HCEC 1CT (cell line): ENCODE results near the gene NUP98.
A peak's percentile ranks its signal among the peaks of the same experiment; 100 is the strongest.

Experiments
- DNase-seq: peaks from one replicate; pipeline ENCODE4 v3.0.0-alpha.2; 2017

The NUP98 gene

GRCh38 chr11:3797329-3798090 lies at the start of gene NUP98:
Gene NUP98, minus strand, starts transcription at chr11:3797554. Its CDS starts 15,437 bp downstream, at chr11:3782117.
- peak; percentile 100 for DNase-seq

DNA sequence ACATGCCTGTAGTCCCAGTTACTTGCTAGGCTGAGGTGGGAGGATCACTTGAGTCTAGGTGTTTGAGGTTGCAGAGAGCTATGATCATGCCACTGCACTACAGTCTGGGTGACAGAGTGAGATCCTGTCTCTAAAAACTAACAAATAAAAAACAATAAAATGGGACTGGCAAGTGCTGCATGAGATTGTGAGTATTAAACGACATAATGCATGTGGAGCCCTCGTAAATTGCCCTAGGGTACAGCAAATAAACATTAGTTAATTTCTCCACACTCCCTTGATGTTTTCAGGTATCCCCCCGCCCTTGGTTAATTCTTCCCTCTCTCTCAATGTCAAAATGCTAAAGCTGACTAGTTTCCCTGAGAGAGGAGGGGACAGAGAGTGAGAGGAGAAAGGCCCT lies 48.3 kb upstream of the NUP98 start:
- no peak for DNase-seq

GRCh38 chr11:3845246-3845645 lies 47.9 kb upstream of the NUP98 start:
- DNase-seq, result no peak

GRCh38 chr11:3843326-3843725 lies 46.0 kb upstream of the NUP98 start:
- DNase-seq, result no peak

- peak; percentile 83 for DNase-seq
Observed at GRCh38 chr11:3841426-3842350, 44.3 kb upstream of the NUP98 start.

GRCh38 chr11:3840870-3841425 lies 43.6 kb upstream of the NUP98 start, which contains the start of gene RHOG:
Gene RHOG, minus strand, starts transcription at chr11:3840959. Its CDS starts 12,821 bp downstream, at chr11:3828138.
- DNase-seq, result peak; percentile 88

- no peak for DNase-seq
Observed at GRCh38 chr11:3840004-3840869, 42.9 kb upstream of the NUP98 start.

DNA sequence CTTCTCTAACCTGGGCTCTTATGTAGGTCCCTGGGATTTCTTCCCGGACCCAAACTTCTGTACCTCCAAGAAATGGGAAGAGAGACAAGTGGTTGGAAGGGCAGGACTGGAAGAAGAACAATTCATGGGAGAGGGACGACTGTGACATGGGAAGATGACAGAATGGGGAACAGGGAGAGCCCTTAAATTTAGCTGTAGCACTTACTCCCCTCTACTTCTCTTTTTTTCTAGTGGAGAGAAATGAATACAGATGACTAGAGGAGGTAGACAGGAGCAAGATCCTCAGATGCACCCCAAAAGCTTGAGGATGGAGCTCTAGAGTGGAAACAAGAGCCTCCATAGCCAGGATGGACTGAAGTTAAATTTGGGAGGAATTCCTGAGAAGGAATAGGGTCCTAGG lies 41.1 kb upstream of the NUP98 start:
- DNase-seq, result no peak

GRCh38 chr11:3837793-3838192 lies 40.4 kb upstream of the NUP98 start:
- DNase-seq, result peak; percentile 30

DNA sequence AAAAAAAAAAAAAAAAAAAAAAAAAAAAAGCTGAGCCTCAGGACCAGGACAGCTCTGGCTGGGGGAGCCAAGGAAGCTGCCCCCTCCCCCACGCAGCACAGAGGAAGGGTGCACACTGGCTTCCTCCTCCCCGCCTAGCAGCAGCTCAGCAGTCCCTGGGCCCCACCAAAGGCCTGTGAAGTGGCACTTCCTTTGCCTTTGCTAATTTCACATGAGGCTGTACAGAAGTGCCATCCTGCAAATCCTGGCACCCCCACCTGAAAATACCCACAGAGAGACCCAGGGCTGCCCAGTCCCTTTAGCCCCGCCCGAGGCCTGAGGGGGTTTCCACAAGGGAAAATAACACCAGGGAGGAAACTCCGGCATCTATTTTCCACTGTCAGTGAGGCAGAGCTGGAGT lies 39.5 kb upstream of the NUP98 start:
- no peak for DNase-seq

- no peak for DNase-seq
Observed at GRCh38 chr11:3835751-3836150, 38.4 kb upstream of the NUP98 start.

GRCh38 chr11:3834664-3835461 lies 37.5 kb upstream of the NUP98 start:
- peak; percentile 28 for DNase-seq

- no peak for DNase-seq
Observed at GRCh38 chr11:3834349-3834663, 37.0 kb upstream of the NUP98 start.

DNA sequence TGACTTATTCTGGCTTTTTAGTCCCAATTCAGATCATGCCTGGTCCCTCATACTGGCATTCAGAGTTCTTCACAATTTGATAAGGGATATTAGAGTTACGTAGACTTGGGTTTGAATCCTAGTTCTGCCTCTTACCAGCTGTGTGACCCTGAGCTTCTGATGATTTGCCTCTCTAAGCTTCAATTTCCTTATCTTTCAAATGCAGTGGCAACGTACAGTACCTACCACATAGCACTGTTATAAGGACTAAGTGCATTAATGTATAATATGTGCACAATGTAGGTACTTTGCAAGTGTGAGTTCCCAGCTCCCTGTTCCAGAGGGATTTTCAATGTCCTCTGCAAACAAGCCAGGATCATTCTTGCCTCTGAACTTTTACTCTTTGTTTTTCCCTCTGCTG lies 36.1 kb upstream of the NUP98 start:
- no peak for DNase-seq

DNA sequence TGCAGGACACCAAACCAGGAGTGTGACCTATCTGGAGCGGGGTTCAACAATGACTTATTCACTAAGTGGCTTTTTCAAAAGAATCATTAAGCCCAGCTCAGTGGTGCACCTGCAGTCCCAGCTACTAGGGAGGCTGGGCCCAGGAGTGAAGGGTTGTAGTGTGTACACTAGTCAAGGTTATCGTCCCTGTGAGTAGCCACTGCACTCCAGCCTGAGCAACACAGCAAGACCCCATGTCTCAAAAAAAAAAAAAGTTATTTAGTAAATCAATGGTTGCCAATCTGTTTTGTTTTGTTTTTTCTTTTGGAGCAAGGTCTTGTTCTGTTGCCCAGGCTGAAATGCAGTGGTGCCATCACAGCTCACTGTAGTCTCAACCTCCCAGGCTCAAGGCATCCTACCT lies 35.5 kb upstream of the NUP98 start:
- no peak for DNase-seq

DNA sequence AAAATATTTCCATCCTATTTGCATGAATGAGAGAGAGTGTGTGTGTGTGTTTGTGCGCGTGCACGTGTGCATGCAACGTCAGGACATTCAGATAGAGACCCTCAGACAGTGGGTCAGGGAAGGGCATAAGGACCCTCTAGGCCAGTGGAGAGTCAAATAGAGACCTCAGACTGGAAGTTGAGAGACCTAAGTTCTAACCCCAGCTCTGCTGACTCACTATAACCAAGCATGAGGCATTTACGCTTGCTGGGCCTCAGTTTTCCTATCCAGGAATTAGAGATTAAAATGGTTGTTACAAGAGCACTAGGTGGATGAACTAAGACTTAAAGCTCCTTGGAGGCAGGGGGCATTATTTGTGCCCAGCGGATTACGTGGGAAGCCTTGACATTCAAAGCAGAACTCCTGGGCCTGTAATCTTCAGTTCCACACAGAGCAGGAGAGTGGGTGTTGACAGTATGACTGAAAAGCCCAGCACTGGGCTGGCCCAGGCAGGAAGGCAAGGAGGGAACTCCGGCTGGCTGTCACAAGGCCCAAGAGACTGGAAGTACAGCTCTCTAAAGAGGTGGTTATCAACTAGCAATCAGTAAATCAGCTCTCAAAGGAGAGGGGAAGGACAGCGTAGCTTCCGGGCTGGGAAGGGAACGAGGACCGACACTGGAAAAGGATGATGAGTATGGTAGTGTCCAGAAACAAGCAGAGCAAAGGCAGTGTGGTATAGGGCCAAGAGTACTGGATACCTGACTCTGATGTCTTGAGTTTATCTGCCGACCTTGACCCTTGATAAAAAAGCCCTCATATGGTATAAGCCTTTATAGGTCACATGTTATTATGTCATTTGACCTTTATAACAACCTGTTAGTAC lies 34.3 kb upstream of the NUP98 start:
- DNase-seq, result no peak

DNA sequence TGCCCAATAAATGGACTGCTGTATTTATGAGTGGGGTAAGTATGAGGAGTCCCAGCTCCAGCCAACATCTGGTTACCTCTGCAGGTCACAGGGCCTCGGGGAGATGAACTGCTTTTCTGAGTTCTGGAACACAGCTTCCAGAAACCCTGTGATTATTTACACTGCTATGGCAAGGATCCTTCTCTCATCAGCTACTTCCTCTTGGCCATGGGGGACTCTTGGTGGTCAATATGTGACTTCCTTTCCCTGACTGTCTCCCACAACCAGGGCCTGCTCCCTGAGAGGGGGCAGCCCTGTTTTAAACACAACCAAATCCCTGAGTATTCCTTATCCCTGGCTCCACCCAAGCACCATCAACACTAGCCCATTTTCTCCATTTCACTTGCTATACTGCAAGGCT lies 33.4 kb upstream of the NUP98 start:
- DNase-seq, result no peak

- no peak for DNase-seq
Observed at GRCh38 chr11:3830088-3830487, 32.7 kb upstream of the NUP98 start.

- DNase-seq, result no peak
Observed at GRCh38 chr11:3827434-3828186, 30.3 kb upstream of the NUP98 start.

DNA sequence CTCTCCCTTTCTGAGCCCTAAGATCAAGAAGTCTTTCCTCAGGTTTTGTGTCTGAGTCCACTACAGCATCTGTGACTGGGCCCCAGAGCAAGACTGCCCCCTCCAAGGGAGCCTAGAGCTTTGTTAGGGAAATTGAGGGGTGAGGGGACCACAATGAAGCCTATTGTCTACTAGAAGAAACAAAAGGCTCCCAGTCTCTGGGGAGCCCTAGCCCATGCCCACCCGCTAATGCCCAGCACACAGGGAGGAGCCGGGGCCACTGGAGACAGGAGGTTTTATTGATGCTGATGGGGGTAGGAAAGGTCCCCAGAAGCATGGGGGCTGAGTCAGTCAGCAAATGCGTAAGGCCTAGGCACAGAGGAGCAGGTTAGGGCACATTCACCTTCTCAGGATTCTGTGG lies 29.4 kb upstream of the NUP98 start:
- no peak for DNase-seq
